Stomach (tissue), 4 donors: ENCODE measurements around the gene CTCF.

Source experiments
- POLR2A ChIP-seq, 4 donors: fragments of 450-650 bp; IDR thresholded peaks; one replicate each; pipeline ENCODE4 v1.6.1; 2016; ENCODE audit warnings: antibody characterized with exemption in 4 of 4, control low read depth in 2 of 4, mild to moderate bottlenecking in 1 of 4, moderate library complexity in 1 of 4
- TF ChIP-seq, protein P1 (sequence below), 7 experiments: fragments of 450-650 bp in 4 of 7; fragments of 200-600 bp in 3 of 7; sonication (generic) in 3 of 7; IDR thresholded peaks; one replicate each; pipeline ENCODE4 v1.5.1; 2016 to 2019; ENCODE audit warnings: antibody characterized with exemption in 7 of 7, control low read depth in 2 of 7, mild to moderate bottlenecking in 1 of 7

DNA sequence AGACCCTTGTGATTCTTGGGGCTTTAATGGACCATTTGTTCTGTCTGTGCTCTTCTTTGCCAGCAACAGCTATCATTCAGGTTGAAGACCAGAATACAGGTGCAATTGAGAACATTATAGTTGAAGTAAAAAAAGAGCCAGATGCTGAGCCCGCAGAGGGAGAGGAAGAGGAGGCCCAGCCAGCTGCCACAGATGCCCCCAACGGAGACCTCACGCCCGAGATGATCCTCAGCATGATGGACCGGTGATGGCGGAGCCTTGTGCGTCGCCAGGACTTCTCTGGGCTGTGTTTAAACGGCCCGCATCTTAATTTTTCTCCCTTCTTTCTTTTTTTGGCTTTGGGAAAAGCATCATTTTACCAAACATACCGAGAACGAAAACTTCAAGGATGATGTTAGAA, 75.3 kb downstream of the CTCF start:
- TF ChIP-seq, protein P1, sequence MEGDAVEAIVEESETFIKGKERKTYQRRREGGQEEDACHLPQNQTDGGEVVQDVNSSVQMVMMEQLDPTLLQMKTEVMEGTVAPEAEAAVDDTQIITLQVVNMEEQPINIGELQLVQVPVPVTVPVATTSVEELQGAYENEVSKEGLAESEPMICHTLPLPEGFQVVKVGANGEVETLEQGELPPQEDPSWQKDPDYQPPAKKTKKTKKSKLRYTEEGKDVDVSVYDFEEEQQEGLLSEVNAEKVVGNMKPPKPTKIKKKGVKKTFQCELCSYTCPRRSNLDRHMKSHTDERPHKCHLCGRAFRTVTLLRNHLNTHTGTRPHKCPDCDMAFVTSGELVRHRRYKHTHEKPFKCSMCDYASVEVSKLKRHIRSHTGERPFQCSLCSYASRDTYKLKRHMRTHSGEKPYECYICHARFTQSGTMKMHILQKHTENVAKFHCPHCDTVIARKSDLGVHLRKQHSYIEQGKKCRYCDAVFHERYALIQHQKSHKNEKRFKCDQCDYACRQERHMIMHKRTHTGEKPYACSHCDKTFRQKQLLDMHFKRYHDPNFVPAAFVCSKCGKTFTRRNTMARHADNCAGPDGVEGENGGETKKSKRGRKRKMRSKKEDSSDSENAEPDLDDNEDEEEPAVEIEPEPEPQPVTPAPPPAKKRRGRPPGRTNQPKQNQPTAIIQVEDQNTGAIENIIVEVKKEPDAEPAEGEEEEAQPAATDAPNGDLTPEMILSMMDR (IDR thresholded peaks at IDR 0.05), result no peak
- no peak for TF ChIP-seq POLR2A (IDR thresholded peaks at IDR 0.05)
